Fibroblast of lung (primary cell): ENCODE measurements around the gene SPHK2. TPM values are rescaled to one million over a fixed set of nuclear protein-coding genes. Genes with fewer than 3 reads are reported as not detected.

Source experiments
- DNase-seq, 2 donors: peaks; one replicate each; pipeline versions ENCODE4 v3.0.0 to v3.0.0-alpha.2; 2010; ENCODE audit warnings: low read depth in 2 of 2
- H2AFZ ChIP-seq: 2 replicates; pipeline ENCODE4 v1.5.1; 2012; ENCODE audit warnings: low read length, control low read depth, inconsistent platforms
- H3K27ac ChIP-seq: 2 replicates; pipeline ENCODE4 v1.5.1; 2011; ENCODE audit warnings: low read length, control low read depth; ENCODE audit not compliant: insufficient read depth
- H3K27me3 ChIP-seq: 2 replicates; pipeline ENCODE4 v1.5.1; 2011; ENCODE audit warnings: mild to moderate bottlenecking, low read length; ENCODE audit not compliant: control insufficient read depth, insufficient read depth
- H3K36me3 ChIP-seq: 2 replicates; pipeline ENCODE4 v1.5.1; 2011; ENCODE audit warnings: low read length; ENCODE audit not compliant: control insufficient read depth, insufficient read depth
- H3K4me1 ChIP-seq: 2 replicates; pipeline ENCODE4 v1.5.1; 2011; ENCODE audit warnings: low read length; ENCODE audit not compliant: control insufficient read depth, insufficient read depth; ENCODE audit errors: extremely low read depth
- H3K4me2 ChIP-seq: 2 replicates; pipeline ENCODE4 v1.5.1; 2011; ENCODE audit warnings: low read length, control low read depth; ENCODE audit not compliant: insufficient read depth; ENCODE audit errors: extremely low read depth
- H3K4me3 ChIP-seq, 4 experiments: fragments of 200-600 bp in 1 of 4; sonication (generic) in 1 of 4; replicated peaks in 1 of 4; 2 replicates each; pipeline ENCODE4 v1.5.1; 2011 to 2016; ENCODE audit warnings: low read length in 4 of 4, low read depth in 3 of 4, mild to moderate bottlenecking in 3 of 4, control low read depth in 2 of 4, inconsistent platforms in 1 of 4, mixed read lengths in 1 of 4; ENCODE audit not compliant: insufficient read depth in 1 of 4; ENCODE audit errors: control extremely low read depth in 1 of 4
- H3K79me2 ChIP-seq: 2 replicates; pipeline ENCODE4 v1.5.1; 2012; ENCODE audit warnings: mild to moderate bottlenecking, low read length, inconsistent platforms; ENCODE audit not compliant: control insufficient read depth, insufficient read depth
- H3K9ac ChIP-seq: 2 replicates; pipeline ENCODE4 v1.5.1; 2011; ENCODE audit warnings: mild to moderate bottlenecking, low read length, control low read depth; ENCODE audit not compliant: insufficient read depth
- H3K9me3 ChIP-seq: 2 replicates; pipeline ENCODE4 v1.5.1; 2012; ENCODE audit warnings: low read depth, low read length; ENCODE audit not compliant: control insufficient read depth, insufficient read depth
- H4K20me1 ChIP-seq: 2 replicates; pipeline ENCODE4 v1.5.1; 2011; ENCODE audit warnings: low read length; ENCODE audit not compliant: control insufficient read depth, insufficient read depth; ENCODE audit errors: extremely low read depth
- CTCF ChIP-seq, 2 donors: IDR thresholded peaks in 1 of 2; conservative IDR thresholded peaks in 1 of 2; 1 replicate in 1 of 2; 2 replicates in 1 of 2; pipeline ENCODE4 v1.5.1; 2011 to 2012; ENCODE audit warnings: low read length in 2 of 2, control low read depth in 1 of 2, inconsistent platforms in 1 of 2, low read depth in 1 of 2, mild to moderate bottlenecking in 1 of 2
- EZH2 ChIP-seq: IDR thresholded peaks from 2 replicates; pipeline ENCODE4 v1.5.1; 2012; ENCODE audit warnings: low read length, control low read depth, mild to moderate bottlenecking; ENCODE audit errors: missing control alignments
- polyA plus RNA-seq, 2 donors: library from polyadenylated mRNA; depleted of rRNA in 1 of 2; stranded (reverse) in 1 of 2; unstranded in 1 of 2; fragments of >200 nt; gene quantifications; 2 replicates each; pipeline ENCODE4 v1.2.1, GENCODE V29; 2011 to 2012; ENCODE audit warnings: missing spikeins in 1 of 2
- total RNA-seq: library from RNA; depleted of rRNA; stranded (reverse); fragments of >200 nt; gene quantifications from 2 replicates; pipeline ENCODE4 v1.2.1, GENCODE V29; 2014

Gene SPHK2
- total and polyA plus RNA-seq, 2 donors (not counting 1 experiment from before 2014, with no cell fraction given), result 3.4 to 9.6 TPM

- Histone ChIP-seq H3K36me3 (no peaks in the 10 kb centered on the region), H3K9ac (no peak overlapping the region), H4K20me1 (no peaks in the 10 kb centered on the region), H3K79me2 (no peaks in the 10 kb centered on the region), H3K4me2 (no peak overlapping the region), H3K9me3 (no peaks in the 10 kb centered on the region), H3K27me3 (no peaks in the 10 kb centered on the region), H3K4me3 (no peak overlapping the region), H3K4me1 (no peaks in the 10 kb centered on the region), H3K27ac (no peak overlapping the region), H2AFZ (no peak overlapping the region)
- no peak for DNase-seq
- TF ChIP-seq CTCF (conservative IDR thresholded peaks at IDR 0.05 in 1 of 2, IDR thresholded peaks at IDR 0.05 in 1 of 2; ENCODE audit: low read depth in 1 of 2, low read length in 2 of 2) (no peak), EZH2 (no peak)
Measured at GRCh38 chr19:48603449-48603848, 15.9 kb upstream of the SPHK2 start.

GRCh38 chr19:48603850-48604249 lies 15.5 kb upstream of the SPHK2 start:
- H3K27me3 ChIP-seq, result no peaks in the 10 kb centered on the region
- no peak overlapping the region for H3K4me3 ChIP-seq
- TF ChIP-seq CTCF (conservative IDR thresholded peaks at IDR 0.05 in 1 of 2, IDR thresholded peaks at IDR 0.05 in 1 of 2; ENCODE audit: low read depth in 1 of 2, low read length in 2 of 2), result no peak
- TF ChIP-seq EZH2, result no peak
- H2AFZ ChIP-seq, result no peak overlapping the region
- H3K36me3 ChIP-seq, result no peaks in the 10 kb centered on the region
- no peak overlapping the region for H3K27ac ChIP-seq
- H3K9me3 ChIP-seq, result no peaks in the 10 kb centered on the region
- no peak for DNase-seq
- H3K9ac ChIP-seq, result no peak overlapping the region
- no peaks in the 10 kb centered on the region for H3K79me2 ChIP-seq
- no peak overlapping the region for H3K4me2 ChIP-seq
- H4K20me1 ChIP-seq, result no peaks in the 10 kb centered on the region
- no peaks in the 10 kb centered on the region for H3K4me1 ChIP-seq

- Histone ChIP-seq H3K4me2 (no peak within 1 kb of the TSS), H3K4me1 (no peaks in the 10 kb centered on the region), H3K27me3 (no peaks in the 10 kb centered on the region), H3K79me2 (no peaks in the 10 kb centered on the region), H3K36me3 (no peaks in the 10 kb centered on the region), H3K4me3 (no peak within 1 kb of the TSS), H3K9ac (no peak within 1 kb of the TSS), H3K9me3 (no peaks in the 10 kb centered on the region), H3K27ac (no peak within 1 kb of the TSS), H2AFZ (no peak within 1 kb of the TSS), H4K20me1 (no peaks in the 10 kb centered on the region)
- DNase-seq, result no peak
- TF ChIP-seq EZH2 (no peak), CTCF (conservative IDR thresholded peaks at IDR 0.05 in 1 of 2, IDR thresholded peaks at IDR 0.05 in 1 of 2; ENCODE audit: low read depth in 1 of 2, low read length in 2 of 2) (no peak)
Measured at GRCh38 chr19:48606463-48607358, 12.6 kb upstream of the SPHK2 start, which contains the start of gene SPACA4. Gene SPACA4, plus strand, starts transcription at chr19:48606742. Its CDS starts 237 bp downstream, at chr19:48606979.
